Neural cell (in vitro differentiated cells): Measurements from ENCODE around the gene OGA. TPM values are rescaled to one million over a fixed set of nuclear protein-coding genes. Genes with fewer than 3 reads are reported as not detected.

Source experiments
- H2AFZ ChIP-seq: fragments of 200-600, 300-800 bp; sonication (generic), shearing (Covaris generic); 2 replicates; pipeline ENCODE4 v1.6.0; 2014; ENCODE audit warnings: low read depth, mild to moderate bottlenecking, antibody characterized with exemption, low read length, moderate library complexity
- H3F3A ChIP-seq: fragments of 200-600 bp; shearing (Covaris generic); 2 replicates; pipeline ENCODE4 v1.6.1; 2016; ENCODE audit warnings: mild to moderate bottlenecking, moderate library complexity, mixed read lengths, antibody characterized with exemption, low read length; ENCODE audit not compliant: insufficient read depth, poor library complexity, severe bottlenecking
- H3K27ac ChIP-seq: fragments of 200-600, 300-800 bp; sonication (generic), shearing (Covaris generic); 2 replicates; pipeline ENCODE4 v1.5.1; 2014; ENCODE audit warnings: mild to moderate bottlenecking, low read length, moderate library complexity
- H3K27me3 ChIP-seq: fragments of 300-800, 200-600 bp; sonication (generic), shearing (Covaris generic); 2 replicates; pipeline ENCODE4 v1.6.0; 2014; ENCODE audit warnings: mild to moderate bottlenecking, low read depth, low read length, moderate library complexity; ENCODE audit not compliant: insufficient read depth
- H3K36me3 ChIP-seq: fragments of 300-800, 200-600 bp; sonication (generic), shearing (Covaris generic); 2 replicates; pipeline ENCODE4 v1.5.1; 2014; ENCODE audit warnings: mild to moderate bottlenecking, antibody characterized with exemption, low read length, moderate library complexity; ENCODE audit not compliant: insufficient read depth
- H3K4me2 ChIP-seq: fragments of 300-800, 200-600 bp; sonication (generic), shearing (Covaris generic); 2 replicates; pipeline ENCODE4 v1.6.0; 2014; ENCODE audit warnings: mild to moderate bottlenecking, low read length
- H3K4me3 ChIP-seq: fragments of 300-800, 200-600 bp; sonication (generic), shearing (Covaris generic); 2 replicates; pipeline ENCODE4 v1.5.1; 2014; ENCODE audit warnings: mild to moderate bottlenecking, low read length, moderate library complexity
- H3K79me2 ChIP-seq: fragments of 200-600 bp; shearing (Covaris generic); replicated peaks from 2 replicates; pipeline ENCODE4 v1.6.0; 2014; ENCODE audit warnings: mild to moderate bottlenecking, low read length, moderate library complexity; ENCODE audit not compliant: insufficient read depth
- H3K9ac ChIP-seq: fragments of 300-800, 200-600 bp; sonication (generic), shearing (Covaris generic); 2 replicates; pipeline ENCODE4 v1.6.1; 2016; ENCODE audit warnings: mild to moderate bottlenecking, low read length, mixed read lengths
- H3K9me2 ChIP-seq: fragments of 200-600 bp; shearing (Covaris generic); 2 replicates; pipeline ENCODE4 v1.6.1; 2016; ENCODE audit warnings: mild to moderate bottlenecking, low read length, mixed read lengths; ENCODE audit not compliant: insufficient read depth
- H3K9me3 ChIP-seq: fragments of 200-600, 300-800 bp; sonication (generic), shearing (Covaris generic); 2 replicates; pipeline ENCODE4 v1.6.1; 2016; ENCODE audit warnings: mild to moderate bottlenecking, mixed run types, low read length, moderate library complexity, mixed read lengths
- H4K20me1 ChIP-seq: fragments of 200-600 bp; shearing (Covaris generic); 2 replicates; pipeline ENCODE4 v1.6.1; 2016; ENCODE audit warnings: mild to moderate bottlenecking, mixed run types; ENCODE audit not compliant: insufficient read depth
- EP300 ChIP-seq: fragments of 450-650 bp; conservative IDR thresholded peaks from 2 replicates; pipeline ENCODE4 v1.6.1; 2014; ENCODE audit warnings: antibody characterized with exemption, mild to moderate bottlenecking, moderate library complexity; ENCODE audit not compliant: poor library complexity, severe bottlenecking
- EZH2 ChIP-seq: fragments of 200-600, 300-800 bp; shearing (Covaris generic), sonication (generic); IDR thresholded peaks from 2 replicates; pipeline ENCODE4 v1.6.1; 2014; ENCODE audit warnings: antibody characterized with exemption, low read length, borderline replicate concordance, mild to moderate bottlenecking; ENCODE audit not compliant: insufficient read depth, poor library complexity, severe bottlenecking
- MXI1 ChIP-seq: fragments of 450-650 bp; conservative IDR thresholded peaks from 2 replicates; pipeline ENCODE4 v1.6.1; 2014; ENCODE audit warnings: antibody characterized with exemption, mild to moderate bottlenecking; ENCODE audit not compliant: poor library complexity, severe bottlenecking
- POLR2AphosphoS5 ChIP-seq: IDR thresholded peaks from 2 replicates; pipeline ENCODE4 v1.6.1; 2012
- RAD21 ChIP-seq: fragments of 450-650 bp; conservative IDR thresholded peaks from 2 replicates; pipeline ENCODE4 v1.6.1; 2014; ENCODE audit warnings: antibody characterized with exemption, mild to moderate bottlenecking, moderate library complexity
- SMC3 ChIP-seq: fragments of 450-650 bp; conservative IDR thresholded peaks from 2 replicates; pipeline ENCODE4 v1.6.1; 2014; ENCODE audit warnings: antibody characterized with exemption, mild to moderate bottlenecking, moderate library complexity; ENCODE audit not compliant: poor library complexity
- TAF1 ChIP-seq: IDR thresholded peaks from 2 replicates; pipeline ENCODE4 v1.6.1; 2012; ENCODE audit warnings: low read depth
- polyA minus RNA-seq: library from RNA; depleted of rRNA, polyadenylated mRNA; stranded (reverse); fragments of >200 nt; gene quantifications from 2 replicates; pipeline ENCODE4 v1.2.3, GENCODE V29; 2014
- polyA plus RNA-seq: library from polyadenylated mRNA; depleted of rRNA; stranded (reverse); fragments of >200 nt; gene quantifications from 2 replicates; pipeline ENCODE4 v1.2.3, GENCODE V29; 2014
- TF ChIP-seq, protein P1 (sequence below): fragments of 450-650 bp; IDR thresholded peaks from 2 replicates; pipeline ENCODE4 v1.5.1; 2014; ENCODE audit warnings: antibody characterized with exemption, mild to moderate bottlenecking, moderate library complexity; ENCODE audit not compliant: poor library complexity, severe bottlenecking
- TF ChIP-seq, protein P2 (sequence below): IDR thresholded peaks from 2 replicates; pipeline ENCODE4 v1.6.1; 2012; ENCODE audit warnings: borderline replicate concordance

Gene OGA
- 318 and 357 TPM in 2 replicates for polyA plus RNA-seq
- 480 and 503 TPM in 2 replicates for polyA minus RNA-seq

DNA sequence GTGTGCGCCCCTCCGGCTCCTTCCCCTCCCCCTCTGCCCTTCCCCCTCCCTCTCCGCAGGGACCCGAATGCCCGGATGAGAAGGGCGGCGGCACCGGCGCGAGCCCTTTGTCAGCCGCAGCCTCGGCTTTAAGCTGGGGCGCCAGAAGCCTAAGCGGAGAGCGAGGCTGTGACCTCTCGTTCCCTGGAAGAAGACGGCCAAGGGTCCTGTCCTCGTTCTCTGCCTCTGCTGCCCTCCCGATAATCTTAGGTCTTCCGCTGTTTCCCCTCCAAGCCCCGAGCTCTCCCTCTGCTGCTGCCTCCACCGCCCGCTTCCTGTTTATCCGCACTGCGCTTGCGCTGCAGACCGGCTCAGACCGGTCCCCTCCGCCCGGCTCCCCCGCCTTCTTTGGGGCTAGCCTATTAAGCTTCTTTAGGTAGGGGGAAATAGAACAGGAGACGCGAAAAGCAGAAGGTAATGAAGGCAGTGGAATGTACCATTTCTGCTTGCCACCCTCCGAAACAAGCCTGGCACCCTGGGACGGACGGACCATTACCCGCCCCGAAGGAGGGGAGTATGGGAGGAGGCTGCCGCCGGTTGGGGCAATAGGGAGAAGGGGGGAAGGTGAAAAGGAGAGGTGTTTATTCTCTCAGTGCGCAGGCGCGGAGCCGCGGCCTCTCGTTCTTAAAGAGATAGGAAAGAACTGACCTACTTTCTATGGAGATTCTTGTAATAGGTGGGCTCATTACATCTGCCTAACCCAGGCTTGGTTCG, at the start of gene OGA:
Gene OGA (minus strand): TSS at position 326 of the 753 bp plus-strand sequence. CDS start 422 bp downstream, outside the sequence.
- Histone ChIP-seq H3K4me2 (peak within 1 kb of the TSS; percentile 94), H4K20me1 (peaks cover 47% of the 10 kb centered on the region), H3F3A (peaks cover 5% of the 10 kb centered on the region), H2AFZ (peak within 1 kb of the TSS; percentile 16), H3K79me2 (peaks cover 51% of the 10 kb centered on the region), H3K9me2 (no peaks in the 10 kb centered on the region), H3K36me3 (no peaks in the 10 kb centered on the region), H3K27ac (peak within 1 kb of the TSS; percentile 97), H3K4me3 (peak within 1 kb of the TSS; percentile 99), H3K9ac (peak within 1 kb of the TSS; percentile 97), H3K9me3 (no peaks in the 10 kb centered on the region), H3K27me3 (no peaks in the 10 kb centered on the region)
- TF ChIP-seq, protein P1, sequence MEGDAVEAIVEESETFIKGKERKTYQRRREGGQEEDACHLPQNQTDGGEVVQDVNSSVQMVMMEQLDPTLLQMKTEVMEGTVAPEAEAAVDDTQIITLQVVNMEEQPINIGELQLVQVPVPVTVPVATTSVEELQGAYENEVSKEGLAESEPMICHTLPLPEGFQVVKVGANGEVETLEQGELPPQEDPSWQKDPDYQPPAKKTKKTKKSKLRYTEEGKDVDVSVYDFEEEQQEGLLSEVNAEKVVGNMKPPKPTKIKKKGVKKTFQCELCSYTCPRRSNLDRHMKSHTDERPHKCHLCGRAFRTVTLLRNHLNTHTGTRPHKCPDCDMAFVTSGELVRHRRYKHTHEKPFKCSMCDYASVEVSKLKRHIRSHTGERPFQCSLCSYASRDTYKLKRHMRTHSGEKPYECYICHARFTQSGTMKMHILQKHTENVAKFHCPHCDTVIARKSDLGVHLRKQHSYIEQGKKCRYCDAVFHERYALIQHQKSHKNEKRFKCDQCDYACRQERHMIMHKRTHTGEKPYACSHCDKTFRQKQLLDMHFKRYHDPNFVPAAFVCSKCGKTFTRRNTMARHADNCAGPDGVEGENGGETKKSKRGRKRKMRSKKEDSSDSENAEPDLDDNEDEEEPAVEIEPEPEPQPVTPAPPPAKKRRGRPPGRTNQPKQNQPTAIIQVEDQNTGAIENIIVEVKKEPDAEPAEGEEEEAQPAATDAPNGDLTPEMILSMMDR, result no peak
- TF ChIP-seq TAF1 (peak; percentile 100), EZH2 (no peak), SMC3 (peak; percentile 44), EP300 (peak; percentile 87), POLR2AphosphoS5 (peak; percentile 100), RAD21 (peak; percentile 21), MXI1 (no peak)
- TF ChIP-seq, protein P2, sequence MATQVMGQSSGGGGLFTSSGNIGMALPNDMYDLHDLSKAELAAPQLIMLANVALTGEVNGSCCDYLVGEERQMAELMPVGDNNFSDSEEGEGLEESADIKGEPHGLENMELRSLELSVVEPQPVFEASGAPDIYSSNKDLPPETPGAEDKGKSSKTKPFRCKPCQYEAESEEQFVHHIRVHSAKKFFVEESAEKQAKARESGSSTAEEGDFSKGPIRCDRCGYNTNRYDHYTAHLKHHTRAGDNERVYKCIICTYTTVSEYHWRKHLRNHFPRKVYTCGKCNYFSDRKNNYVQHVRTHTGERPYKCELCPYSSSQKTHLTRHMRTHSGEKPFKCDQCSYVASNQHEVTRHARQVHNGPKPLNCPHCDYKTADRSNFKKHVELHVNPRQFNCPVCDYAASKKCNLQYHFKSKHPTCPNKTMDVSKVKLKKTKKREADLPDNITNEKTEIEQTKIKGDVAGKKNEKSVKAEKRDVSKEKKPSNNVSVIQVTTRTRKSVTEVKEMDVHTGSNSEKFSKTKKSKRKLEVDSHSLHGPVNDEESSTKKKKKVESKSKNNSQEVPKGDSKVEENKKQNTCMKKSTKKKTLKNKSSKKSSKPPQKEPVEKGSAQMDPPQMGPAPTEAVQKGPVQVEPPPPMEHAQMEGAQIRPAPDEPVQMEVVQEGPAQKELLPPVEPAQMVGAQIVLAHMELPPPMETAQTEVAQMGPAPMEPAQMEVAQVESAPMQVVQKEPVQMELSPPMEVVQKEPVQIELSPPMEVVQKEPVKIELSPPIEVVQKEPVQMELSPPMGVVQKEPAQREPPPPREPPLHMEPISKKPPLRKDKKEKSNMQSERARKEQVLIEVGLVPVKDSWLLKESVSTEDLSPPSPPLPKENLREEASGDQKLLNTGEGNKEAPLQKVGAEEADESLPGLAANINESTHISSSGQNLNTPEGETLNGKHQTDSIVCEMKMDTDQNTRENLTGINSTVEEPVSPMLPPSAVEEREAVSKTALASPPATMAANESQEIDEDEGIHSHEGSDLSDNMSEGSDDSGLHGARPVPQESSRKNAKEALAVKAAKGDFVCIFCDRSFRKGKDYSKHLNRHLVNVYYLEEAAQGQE, result peak; percentile 100

GRCh38 chr10:101867931-101868330, 49.7 kb upstream of the OGA start:
- Histone ChIP-seq H3K9me3 (no peaks in the 10 kb centered on the region), H4K20me1 (no peaks in the 10 kb centered on the region), H3K4me3 (no peak overlapping the region), H2AFZ (no peak overlapping the region), H3K79me2 (no peaks in the 10 kb centered on the region), H3K27ac (no peak overlapping the region), H3F3A (no peaks in the 10 kb centered on the region), H3K36me3 (no peaks in the 10 kb centered on the region), H3K9ac (no peak overlapping the region), H3K27me3 (no peaks in the 10 kb centered on the region), H3K4me2 (no peak overlapping the region), H3K9me2 (no peaks in the 10 kb centered on the region)
- TF ChIP-seq RAD21 (no peak), POLR2AphosphoS5 (no peak), SMC3 (no peak), EP300 (no peak), MXI1 (no peak), EZH2 (no peak), TAF1 (no peak)
- TF ChIP-seq, protein P1, result no peak
- TF ChIP-seq, protein P2, result no peak
